ENCODE results near the gene NRCAM.
"Not testable (repeated sequence)": the region's sequence is repeated elsewhere in the genome, so short reads cannot be mapped to it uniquely, and the experiment has no call there.

Gene NRCAM

DNA sequence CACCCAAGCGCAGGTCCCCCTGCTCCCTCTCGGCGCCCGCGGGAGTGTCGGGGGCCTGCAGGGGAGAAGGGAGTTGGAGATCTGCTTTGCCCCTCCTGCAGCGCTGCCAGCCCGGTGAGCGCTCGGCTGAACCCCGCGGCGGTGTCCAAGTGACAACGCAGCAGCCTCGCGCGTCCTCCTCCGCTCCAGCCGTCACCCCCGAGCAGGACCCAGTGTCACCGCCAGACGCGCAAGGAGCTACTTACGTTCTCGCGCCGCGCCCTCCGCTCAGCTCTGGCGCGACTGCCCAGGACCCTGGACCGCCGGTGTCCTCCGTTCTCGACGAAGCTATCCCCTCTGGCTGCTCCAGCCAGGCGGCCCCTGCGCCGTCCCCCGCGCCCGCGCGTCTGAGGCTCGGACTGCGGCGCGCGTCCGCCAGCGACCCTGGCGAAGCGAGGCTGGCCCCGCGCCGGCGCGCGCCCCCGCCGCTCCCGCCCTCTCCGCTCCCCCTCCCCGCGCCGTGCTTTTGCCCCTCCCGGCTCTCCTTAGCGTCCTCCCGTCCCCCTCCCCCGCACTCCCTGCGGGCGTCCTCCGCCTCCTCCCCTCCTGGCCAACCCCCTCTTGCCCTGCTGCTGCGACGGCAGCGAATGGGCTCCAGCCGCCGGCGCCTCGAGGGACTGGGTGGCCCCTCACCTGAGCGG, at the start of gene NRCAM:
NRCAM (minus strand) TSS at position 439 of the 680 bp plus-strand sequence. CDS start 216,372 bp downstream, outside the sequence.
- H3K9me3 ChIP-seq (ENCODE audit: control insufficient read depth, insufficient read depth, low read length) = no peaks in the 10 kb centered on the region
- H3K36me3 ChIP-seq (ENCODE audit: insufficient read depth, low read length) = no peaks in the 10 kb centered on the region
- H3K9ac ChIP-seq (ENCODE audit: low read depth, low read length) = peak within 1 kb of the TSS; percentile 72
- no peaks in the 10 kb centered on the region; the same call in 1 of the 2 replicates for H3K4me1 ChIP-seq (ENCODE audit: insufficient read depth, low read length)

DNA sequence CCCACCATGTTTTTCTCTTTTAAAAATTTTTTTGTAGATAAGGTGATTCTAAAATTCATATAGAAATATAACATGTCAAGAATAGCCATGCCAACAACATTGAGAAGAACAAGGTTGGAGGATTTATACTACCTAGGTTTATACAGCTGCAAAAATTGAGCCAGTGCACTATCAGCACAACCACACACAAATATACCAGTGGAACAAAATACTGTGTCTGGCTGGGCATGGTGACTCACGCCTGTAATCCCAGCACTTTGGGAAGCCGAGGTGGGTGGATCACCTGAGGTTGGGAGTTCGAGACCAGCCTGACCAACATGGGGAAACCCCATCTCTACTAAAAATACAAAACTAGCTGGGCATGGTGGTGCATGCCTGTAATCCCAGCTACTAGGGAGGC, 48.3 kb upstream of the NRCAM start:
- H3K36me3 ChIP-seq (ENCODE audit: insufficient read depth, low read length); H3K4me1 ChIP-seq (ENCODE audit: insufficient read depth, low read length); H3K9me3 ChIP-seq (ENCODE audit: control insufficient read depth, insufficient read depth, low read length); H3K9ac ChIP-seq (ENCODE audit: low read depth, low read length): not testable (repeated sequence)

DNA sequence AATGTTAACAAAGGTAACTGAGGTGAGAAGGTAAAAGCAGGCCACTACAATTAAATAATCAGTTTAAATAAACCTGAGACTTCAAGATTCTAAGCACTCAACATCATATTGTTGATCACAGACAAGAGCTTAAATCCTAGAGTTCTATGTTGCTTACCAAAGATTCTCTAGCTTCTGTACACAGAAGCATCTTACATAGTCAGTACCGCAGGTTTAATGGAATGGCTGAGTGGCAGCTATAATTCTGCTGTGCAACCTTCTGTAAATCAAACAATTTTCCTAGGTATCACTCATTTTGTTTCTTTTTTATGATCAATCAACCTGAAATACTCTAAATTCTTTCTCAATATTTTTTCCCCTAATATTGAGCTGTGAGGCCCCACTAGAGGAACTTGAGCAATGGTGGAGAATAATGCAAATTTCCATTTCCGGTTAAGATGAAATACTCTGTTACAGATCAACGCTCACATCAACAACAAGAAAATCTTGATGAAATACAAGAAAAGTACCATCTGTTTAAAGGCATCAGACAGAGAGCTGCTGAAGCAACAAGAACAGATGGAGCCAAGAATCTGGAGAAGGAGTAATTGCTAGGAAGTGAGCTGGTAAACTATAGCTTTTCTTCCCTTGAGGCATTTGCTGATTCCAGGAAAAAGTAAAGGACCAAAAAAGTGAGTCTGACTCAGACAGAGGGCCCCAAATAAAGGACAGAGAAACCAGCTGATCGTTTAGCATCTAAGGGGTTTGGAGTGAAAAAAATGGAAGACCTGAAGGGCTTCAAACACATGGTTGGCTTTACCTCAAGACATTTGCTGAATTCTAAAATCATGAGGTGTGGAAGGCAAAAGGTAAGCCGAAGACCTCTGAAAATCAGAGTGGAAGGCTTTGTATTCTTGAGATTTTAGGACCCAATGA, 47.1 kb upstream of the NRCAM start:
- H3K9ac ChIP-seq (ENCODE audit: low read depth, low read length) = no peak overlapping the region
- H3K9me3 ChIP-seq (ENCODE audit: control insufficient read depth, insufficient read depth, low read length) = no peaks in the 10 kb centered on the region
- H3K4me1 ChIP-seq (ENCODE audit: insufficient read depth, low read length) = peaks cover 5% of the 10 kb centered on the region; the same call in 1 of the 2 replicates
- no peaks in the 10 kb centered on the region for H3K36me3 ChIP-seq (ENCODE audit: insufficient read depth, low read length)

DNA sequence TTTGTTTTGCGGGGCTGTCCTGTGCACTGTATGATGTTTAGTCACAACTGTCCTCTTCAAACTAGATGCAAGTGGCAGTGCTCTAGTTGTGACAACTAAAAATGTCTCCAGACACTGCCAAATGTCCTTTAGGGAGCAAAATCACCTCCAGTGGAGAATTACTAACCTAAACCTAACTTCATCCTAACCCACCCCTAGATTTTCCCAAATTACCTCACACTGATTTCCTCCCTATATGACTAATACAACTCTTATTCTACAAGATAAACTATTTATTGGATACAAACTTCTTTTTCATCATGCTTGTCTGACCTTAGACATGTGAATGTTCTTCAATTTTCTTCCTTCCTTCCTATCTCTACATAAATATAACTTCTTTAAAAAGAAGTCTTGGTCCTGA, 43.3 kb upstream of the NRCAM start:
- Histone ChIP-seq H3K36me3 (ENCODE audit: insufficient read depth, low read length) (no peaks in the 10 kb centered on the region), H3K9ac (ENCODE audit: low read depth, low read length) (no peak overlapping the region), H3K9me3 (ENCODE audit: control insufficient read depth, insufficient read depth, low read length) (no peaks in the 10 kb centered on the region), H3K4me1 (ENCODE audit: insufficient read depth, low read length) (peaks cover 5% of the 10 kb centered on the region; the same call in 1 of the 2 replicates)

GRCh38 chr7:108498481-108498880, 42.2 kb upstream of the NRCAM start:
- Histone ChIP-seq H3K36me3 (ENCODE audit: insufficient read depth, low read length) (no peaks in the 10 kb centered on the region), H3K9ac (ENCODE audit: low read depth, low read length) (no peak overlapping the region), H3K9me3 (ENCODE audit: control insufficient read depth, insufficient read depth, low read length) (no peaks in the 10 kb centered on the region), H3K4me1 (ENCODE audit: insufficient read depth, low read length) (peaks cover 1% of the 10 kb centered on the region; the same call in 1 of the 2 replicates)

DNA sequence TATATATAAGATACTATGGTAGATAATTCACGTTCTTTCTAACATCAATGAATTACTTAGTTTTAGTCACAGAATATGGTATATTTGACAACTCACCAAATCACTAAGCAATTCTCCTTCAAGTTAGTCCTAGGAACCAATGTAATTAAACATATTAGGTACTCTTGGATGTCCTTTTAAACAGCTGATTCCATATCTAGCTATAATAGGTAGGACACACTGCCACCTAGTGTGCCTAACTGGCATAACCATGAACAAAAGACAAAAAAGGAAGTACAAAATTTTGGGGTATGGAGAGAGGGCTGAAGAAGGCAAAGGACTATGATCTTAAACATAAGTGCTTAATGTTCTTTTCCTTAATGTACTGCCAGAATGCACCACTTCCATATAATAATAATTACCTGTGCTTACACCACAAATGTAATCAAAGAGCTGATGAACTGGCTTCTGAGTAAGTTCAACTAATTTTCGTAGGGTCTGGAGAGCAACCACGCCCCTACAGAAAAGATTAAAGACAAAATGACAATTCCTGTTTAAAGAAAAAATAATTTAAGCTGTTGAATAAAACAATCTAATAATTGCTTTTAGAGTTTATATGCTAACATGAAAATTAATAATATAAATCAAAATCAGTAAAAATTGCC, 41.0 kb upstream of the NRCAM start:
- no peaks in the 10 kb centered on the region for H3K4me1 ChIP-seq (ENCODE audit: insufficient read depth, low read length)
- H3K9ac ChIP-seq (ENCODE audit: low read depth, low read length) = no peak overlapping the region
- H3K36me3 ChIP-seq (ENCODE audit: insufficient read depth, low read length) = no peaks in the 10 kb centered on the region
- no peaks in the 10 kb centered on the region for H3K9me3 ChIP-seq (ENCODE audit: control insufficient read depth, insufficient read depth, low read length)

DNA sequence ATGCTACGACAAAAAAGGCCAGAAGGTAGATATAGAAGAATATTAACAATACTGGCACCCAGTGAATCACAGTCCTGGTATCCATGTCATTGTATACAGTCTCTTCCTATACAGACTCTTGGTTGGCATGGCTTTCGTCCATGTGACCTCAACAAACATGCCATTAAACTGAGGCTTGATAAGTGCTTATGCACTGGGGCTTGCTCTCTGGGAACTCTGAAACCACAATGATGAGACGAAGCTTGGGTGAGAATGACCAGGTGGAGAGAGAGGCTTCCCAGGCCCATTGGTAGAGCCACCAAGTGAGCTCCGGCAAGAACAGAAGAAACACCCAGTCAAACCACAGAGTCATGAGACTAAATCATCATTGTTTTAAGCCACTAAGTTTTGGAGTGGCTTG, 36.5 kb upstream of the NRCAM start:
- no peaks in the 10 kb centered on the region for H3K4me1 ChIP-seq (ENCODE audit: insufficient read depth, low read length)
- H3K36me3 ChIP-seq (ENCODE audit: insufficient read depth, low read length) = no peaks in the 10 kb centered on the region
- H3K9ac ChIP-seq (ENCODE audit: low read depth, low read length) = no peak overlapping the region
- H3K9me3 ChIP-seq (ENCODE audit: control insufficient read depth, insufficient read depth, low read length) = no peaks in the 10 kb centered on the region

- Histone ChIP-seq H3K4me1 (ENCODE audit: insufficient read depth, low read length) (no peaks in the 10 kb centered on the region), H3K36me3 (ENCODE audit: insufficient read depth, low read length) (no peaks in the 10 kb centered on the region; the same call in 1 of the 2 replicates), H3K9me3 (ENCODE audit: control insufficient read depth, insufficient read depth, low read length) (no peaks in the 10 kb centered on the region), H3K9ac (ENCODE audit: low read depth, low read length) (no peak overlapping the region)
Observed at GRCh38 chr7:108488768-108489538, 32.7 kb upstream of the NRCAM start.

- no peaks in the 10 kb centered on the region for H3K9me3 ChIP-seq (ENCODE audit: control insufficient read depth, insufficient read depth, low read length)
- H3K9ac ChIP-seq (ENCODE audit: low read depth, low read length) = no peak overlapping the region
- H3K36me3 ChIP-seq (ENCODE audit: insufficient read depth, low read length) = no peaks in the 10 kb centered on the region; the same call in 1 of the 2 replicates
- no peaks in the 10 kb centered on the region for H3K4me1 ChIP-seq (ENCODE audit: insufficient read depth, low read length)
Observed at GRCh38 chr7:108487646-108488045, 31.4 kb upstream of the NRCAM start.

DNA sequence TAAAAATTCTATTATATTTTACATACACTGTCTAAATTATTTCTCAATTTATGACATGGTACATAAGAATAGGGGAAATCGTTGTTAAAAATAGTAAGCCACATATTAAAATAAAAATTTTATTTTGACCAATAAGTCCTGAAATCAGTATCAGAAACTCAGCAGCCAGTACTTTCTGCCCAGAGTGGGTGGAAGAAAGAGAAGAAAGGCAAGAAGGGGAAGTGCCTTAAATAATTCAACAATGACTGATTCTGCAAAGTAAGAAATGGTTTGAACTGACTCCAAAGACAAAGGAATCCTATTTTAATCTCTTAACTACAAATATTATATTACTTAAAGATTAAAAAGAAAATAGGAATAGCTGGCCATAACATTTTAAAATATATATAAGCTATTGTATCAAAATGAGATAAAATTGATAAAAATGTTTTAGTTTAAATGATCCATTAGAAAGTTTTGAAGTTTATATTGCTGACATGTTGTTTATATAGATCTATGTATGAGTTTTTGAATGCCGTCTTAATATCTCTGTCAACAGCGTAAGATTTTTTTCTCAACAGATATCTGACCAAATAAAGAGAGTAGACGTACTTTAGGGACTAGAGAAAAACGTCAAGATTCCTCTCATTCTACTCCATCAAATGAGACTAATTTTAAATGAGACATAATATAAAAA, 30.2 kb upstream of the NRCAM start:
- H3K4me1 ChIP-seq (ENCODE audit: insufficient read depth, low read length) = no peaks in the 10 kb centered on the region
- no peak overlapping the region for H3K9ac ChIP-seq (ENCODE audit: low read depth, low read length)
- no peaks in the 10 kb centered on the region for H3K9me3 ChIP-seq (ENCODE audit: control insufficient read depth, insufficient read depth, low read length)
- no peaks in the 10 kb centered on the region; the same call in 1 of the 2 replicates for H3K36me3 ChIP-seq (ENCODE audit: insufficient read depth, low read length)

GRCh38 chr7:108484137-108484536, 27.9 kb upstream of the NRCAM start:
- Histone ChIP-seq H3K9ac (ENCODE audit: low read depth, low read length) (no peak overlapping the region), H3K36me3 (ENCODE audit: insufficient read depth, low read length) (no peaks in the 10 kb centered on the region; the same call in 1 of the 2 replicates), H3K4me1 (ENCODE audit: insufficient read depth, low read length) (no peaks in the 10 kb centered on the region), H3K9me3 (ENCODE audit: control insufficient read depth, insufficient read depth, low read length) (no peaks in the 10 kb centered on the region)

GRCh38 chr7:108480311-108480710, 24.1 kb upstream of the NRCAM start:
- Histone ChIP-seq H3K9ac (ENCODE audit: low read depth, low read length) (no peak overlapping the region), H3K4me1 (ENCODE audit: insufficient read depth, low read length) (no peaks in the 10 kb centered on the region), H3K9me3 (ENCODE audit: control insufficient read depth, insufficient read depth, low read length) (no peaks in the 10 kb centered on the region), H3K36me3 (ENCODE audit: insufficient read depth, low read length) (no peaks in the 10 kb centered on the region; the same call in 1 of the 2 replicates)

- H3K9me3 ChIP-seq (ENCODE audit: control insufficient read depth, insufficient read depth, low read length) = no peaks in the 10 kb centered on the region
- no peaks in the 10 kb centered on the region for H3K4me1 ChIP-seq (ENCODE audit: insufficient read depth, low read length)
- peaks cover 2% of the 10 kb centered on the region; the same call in 1 of the 2 replicates for H3K36me3 ChIP-seq (ENCODE audit: insufficient read depth, low read length)
- H3K9ac ChIP-seq (ENCODE audit: low read depth, low read length) = no peak overlapping the region
Observed at GRCh38 chr7:108479751-108480150, 23.5 kb upstream of the NRCAM start.

Data from ES-I3 (cell line).